Fibroblast of lung (primary cell): ENCODE data around the gene PUS10. TPM values are rescaled to one million over a fixed set of nuclear protein-coding genes. Genes with fewer than 3 reads are reported as not detected.

ENCODE experiments used
- DNase-seq, 2 donors: peaks; one replicate each; pipeline versions ENCODE4 v3.0.0 to v3.0.0-alpha.2; 2010; ENCODE audit warnings: low read depth in 2 of 2
- H2AFZ ChIP-seq: 2 replicates; pipeline ENCODE4 v1.5.1; 2012; ENCODE audit warnings: low read length, control low read depth, inconsistent platforms
- H3K27ac ChIP-seq: 2 replicates; pipeline ENCODE4 v1.5.1; 2011; ENCODE audit warnings: low read length, control low read depth; ENCODE audit not compliant: insufficient read depth
- H3K27me3 ChIP-seq: 2 replicates; pipeline ENCODE4 v1.5.1; 2011; ENCODE audit warnings: mild to moderate bottlenecking, low read length; ENCODE audit not compliant: control insufficient read depth, insufficient read depth
- H3K36me3 ChIP-seq: 2 replicates; pipeline ENCODE4 v1.5.1; 2011; ENCODE audit warnings: low read length; ENCODE audit not compliant: control insufficient read depth, insufficient read depth
- H3K4me1 ChIP-seq: 2 replicates; pipeline ENCODE4 v1.5.1; 2011; ENCODE audit warnings: low read length; ENCODE audit not compliant: control insufficient read depth, insufficient read depth; ENCODE audit errors: extremely low read depth
- H3K4me2 ChIP-seq: 2 replicates; pipeline ENCODE4 v1.5.1; 2011; ENCODE audit warnings: low read length, control low read depth; ENCODE audit not compliant: insufficient read depth; ENCODE audit errors: extremely low read depth
- H3K4me3 ChIP-seq, 4 experiments: fragments of 200-600 bp in 1 of 4; sonication (generic) in 1 of 4; replicated peaks in 1 of 4; 2 replicates each; pipeline ENCODE4 v1.5.1; 2011 to 2016; ENCODE audit warnings: low read length in 4 of 4, low read depth in 3 of 4, mild to moderate bottlenecking in 3 of 4, control low read depth in 2 of 4, inconsistent platforms in 1 of 4, mixed read lengths in 1 of 4; ENCODE audit not compliant: insufficient read depth in 1 of 4; ENCODE audit errors: control extremely low read depth in 1 of 4
- H3K79me2 ChIP-seq: 2 replicates; pipeline ENCODE4 v1.5.1; 2012; ENCODE audit warnings: mild to moderate bottlenecking, low read length, inconsistent platforms; ENCODE audit not compliant: control insufficient read depth, insufficient read depth
- H3K9ac ChIP-seq: 2 replicates; pipeline ENCODE4 v1.5.1; 2011; ENCODE audit warnings: mild to moderate bottlenecking, low read length, control low read depth; ENCODE audit not compliant: insufficient read depth
- H3K9me3 ChIP-seq: 2 replicates; pipeline ENCODE4 v1.5.1; 2012; ENCODE audit warnings: low read depth, low read length; ENCODE audit not compliant: control insufficient read depth, insufficient read depth
- H4K20me1 ChIP-seq: 2 replicates; pipeline ENCODE4 v1.5.1; 2011; ENCODE audit warnings: low read length; ENCODE audit not compliant: control insufficient read depth, insufficient read depth; ENCODE audit errors: extremely low read depth
- CTCF ChIP-seq, 2 donors: IDR thresholded peaks in 1 of 2; conservative IDR thresholded peaks in 1 of 2; 1 replicate in 1 of 2; 2 replicates in 1 of 2; pipeline ENCODE4 v1.5.1; 2011 to 2012; ENCODE audit warnings: low read length in 2 of 2, control low read depth in 1 of 2, inconsistent platforms in 1 of 2, low read depth in 1 of 2, mild to moderate bottlenecking in 1 of 2
- EZH2 ChIP-seq: IDR thresholded peaks from 2 replicates; pipeline ENCODE4 v1.5.1; 2012; ENCODE audit warnings: low read length, control low read depth, mild to moderate bottlenecking; ENCODE audit errors: missing control alignments
- polyA plus RNA-seq, 2 donors: library from polyadenylated mRNA; depleted of rRNA in 1 of 2; stranded (reverse) in 1 of 2; unstranded in 1 of 2; fragments of >200 nt; gene quantifications; 2 replicates each; pipeline ENCODE4 v1.2.1, GENCODE V29; 2011 to 2012; ENCODE audit warnings: missing spikeins in 1 of 2
- total RNA-seq: library from RNA; depleted of rRNA; stranded (reverse); fragments of >200 nt; gene quantifications from 2 replicates; pipeline ENCODE4 v1.2.1, GENCODE V29; 2014

Gene PUS10
- total and polyA plus RNA-seq, 2 donors (not counting 1 experiment from before 2014, with no cell fraction given), result 6.0 to 9.2 TPM

DNA sequence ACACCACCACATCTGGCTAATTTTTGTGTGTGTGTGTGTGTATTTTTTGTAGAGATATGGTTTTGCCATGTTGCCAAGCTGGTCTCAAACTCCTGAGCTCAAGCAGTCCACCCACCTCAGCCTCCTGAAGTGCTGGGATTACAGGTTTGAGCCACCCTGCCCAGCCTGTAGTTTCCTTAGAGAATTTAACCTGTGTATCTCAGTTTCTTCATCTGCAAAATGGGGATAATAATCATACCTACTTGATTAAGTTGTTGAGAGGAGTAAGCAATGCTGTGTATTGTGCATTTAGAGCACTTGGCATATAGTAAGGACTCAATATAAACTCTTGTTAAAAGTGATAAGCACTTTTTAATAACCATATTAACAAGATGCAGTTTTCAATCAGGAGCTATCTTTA, 41.3 kb upstream of the PUS10 start:
- Histone ChIP-seq H3K27ac (no peak overlapping the region), H4K20me1 (no peaks in the 10 kb centered on the region), H3K4me2 (no peak overlapping the region), H3K9me3 (no peaks in the 10 kb centered on the region), H3K9ac (no peak overlapping the region), H3K36me3 (no peaks in the 10 kb centered on the region), H3K79me2 (no peaks in the 10 kb centered on the region), H3K27me3 (no peaks in the 10 kb centered on the region), H2AFZ (no peak overlapping the region), H3K4me1 (no peaks in the 10 kb centered on the region), H3K4me3 (no peak overlapping the region)
- TF ChIP-seq CTCF (conservative IDR thresholded peaks at IDR 0.05 in 1 of 2, IDR thresholded peaks at IDR 0.05 in 1 of 2; ENCODE audit: low read depth in 1 of 2, low read length in 2 of 2), result no peak
- no peak for TF ChIP-seq EZH2
- no peak for DNase-seq

GRCh38 chr2:61057562-61057961, 39.5 kb upstream of the PUS10 start:
- H3K9ac ChIP-seq, result no peak overlapping the region
- TF ChIP-seq EZH2 (no peak), CTCF (conservative IDR thresholded peaks at IDR 0.05 in 1 of 2, IDR thresholded peaks at IDR 0.05 in 1 of 2; ENCODE audit: low read depth in 1 of 2, low read length in 2 of 2) (no peak)
- H3K27ac ChIP-seq, result no peak overlapping the region

GRCh38 chr2:61055557-61055956, 37.5 kb upstream of the PUS10 start:
- TF ChIP-seq CTCF (conservative IDR thresholded peaks at IDR 0.05 in 1 of 2, IDR thresholded peaks at IDR 0.05 in 1 of 2; ENCODE audit: low read depth in 1 of 2, low read length in 2 of 2) (no peak), EZH2 (no peak)
- no peak overlapping the region for H2AFZ ChIP-seq
- no peaks in the 10 kb centered on the region for H3K4me1 ChIP-seq
- H3K36me3 ChIP-seq, result no peaks in the 10 kb centered on the region
- H3K4me2 ChIP-seq, result no peak overlapping the region
- no peaks in the 10 kb centered on the region for H4K20me1 ChIP-seq
- DNase-seq, result peak in 1 of 2 donors; percentile 39
- H3K9ac ChIP-seq, result no peak overlapping the region
- H3K9me3 ChIP-seq, result no peaks in the 10 kb centered on the region
- no peak overlapping the region for H3K4me3 ChIP-seq
- no peaks in the 10 kb centered on the region for H3K79me2 ChIP-seq
- H3K27me3 ChIP-seq, result no peaks in the 10 kb centered on the region
- H3K27ac ChIP-seq, result no peak overlapping the region

More at GRCh38 chr2:61057562-61057961, 39.5 kb upstream of the PUS10 start:
- Histone ChIP-seq H3K4me3 (no peak overlapping the region), H3K36me3 (no peaks in the 10 kb centered on the region), H3K4me1 (no peaks in the 10 kb centered on the region), H3K9me3 (no peaks in the 10 kb centered on the region), H4K20me1 (no peaks in the 10 kb centered on the region), H3K27me3 (no peaks in the 10 kb centered on the region), H2AFZ (no peak overlapping the region), H3K4me2 (no peak overlapping the region), H3K79me2 (no peaks in the 10 kb centered on the region)
- no peak for DNase-seq
